Rectal smooth muscle tissue (tissue), 1 donor: ENCODE measurements around the gene LAMTOR3.

Source experiments
- H3K27ac ChIP-seq: one replicate; pipeline ENCODE4 v1.7.0; 2013; ENCODE audit warnings: low read depth, low read length, inconsistent platforms
- H3K27me3 ChIP-seq: one replicate; pipeline ENCODE4 v1.7.0; 2013; ENCODE audit warnings: low read length; ENCODE audit not compliant: control insufficient read depth, insufficient read depth
- H3K36me3 ChIP-seq: one replicate; pipeline ENCODE4 v1.7.0; 2013; ENCODE audit warnings: low read length; ENCODE audit not compliant: control insufficient read depth, insufficient read depth
- H3K4me1 ChIP-seq: one replicate; pipeline ENCODE4 v1.7.0; 2013; ENCODE audit warnings: low read length; ENCODE audit not compliant: control insufficient read depth, insufficient read depth
- H3K4me3 ChIP-seq: one replicate; pipeline ENCODE4 v1.7.0; 2013; ENCODE audit warnings: low read length
- H3K9ac ChIP-seq: one replicate; pipeline ENCODE4 v1.7.0; 2013; ENCODE audit warnings: low read length

Gene LAMTOR3, protein sequence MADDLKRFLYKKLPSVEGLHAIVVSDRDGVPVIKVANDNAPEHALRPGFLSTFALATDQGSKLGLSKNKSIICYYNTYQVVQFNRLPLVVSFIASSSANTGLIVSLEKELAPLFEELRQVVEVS

GRCh38 chr4:99894161-99894997, at the start of gene LAMTOR3:
TSS of gene LAMTOR3 (minus strand) at chr4:99894427. CDS start at chr4:99893963, 464 bp downstream.
- Histone ChIP-seq H3K4me3 (peak within 1 kb of the TSS; percentile 89), H3K27ac (peak within 1 kb of the TSS; percentile 83), H3K27me3 (no peaks in the 10 kb centered on the region), H3K4me1 (peaks cover 13% of the 10 kb centered on the region), H3K36me3 (no peaks in the 10 kb centered on the region), H3K9ac (peak within 1 kb of the TSS; percentile 69)

DNA sequence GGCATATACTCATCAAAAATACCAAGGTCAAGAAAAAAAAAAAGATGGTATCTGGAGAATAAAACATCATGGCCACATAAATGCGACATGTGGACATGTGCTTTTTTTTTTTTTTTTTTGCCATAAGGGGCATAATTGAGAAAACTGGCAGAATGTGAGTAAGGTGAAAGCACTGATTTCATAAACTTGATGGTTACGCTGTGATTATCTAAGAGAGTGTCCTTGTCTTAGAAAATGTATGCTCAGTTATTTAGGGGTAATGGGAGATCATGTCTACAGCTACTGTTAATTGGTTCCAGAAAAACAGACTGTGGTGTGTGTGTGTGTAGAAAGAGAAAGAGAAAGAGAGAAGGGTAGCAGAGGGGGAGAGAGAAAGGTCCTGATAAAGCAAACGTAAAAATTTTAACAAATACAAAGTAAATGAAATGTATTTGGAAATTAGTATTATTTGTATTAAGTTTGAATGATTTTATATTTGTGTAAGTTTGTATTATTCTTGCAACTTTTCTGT, 44.1 kb upstream of the LAMTOR3 start:
- Histone ChIP-seq H3K4me3 (no peak overlapping the region), H3K36me3 (no peaks in the 10 kb centered on the region), H3K4me1 (no peaks in the 10 kb centered on the region), H3K27ac (no peak overlapping the region), H3K9ac (no peak overlapping the region), H3K27me3 (no peaks in the 10 kb centered on the region)

- no peaks in the 10 kb centered on the region for H3K4me1 ChIP-seq
- peaks cover 2% of the 10 kb centered on the region for H3K36me3 ChIP-seq
- H3K27ac ChIP-seq: no peak overlapping the region
- no peak overlapping the region for H3K4me3 ChIP-seq
- no peak overlapping the region for H3K9ac ChIP-seq
- no peaks in the 10 kb centered on the region for H3K27me3 ChIP-seq
Measured at GRCh38 chr4:99934891-99935290, 40.7 kb upstream of the LAMTOR3 start.

DNA sequence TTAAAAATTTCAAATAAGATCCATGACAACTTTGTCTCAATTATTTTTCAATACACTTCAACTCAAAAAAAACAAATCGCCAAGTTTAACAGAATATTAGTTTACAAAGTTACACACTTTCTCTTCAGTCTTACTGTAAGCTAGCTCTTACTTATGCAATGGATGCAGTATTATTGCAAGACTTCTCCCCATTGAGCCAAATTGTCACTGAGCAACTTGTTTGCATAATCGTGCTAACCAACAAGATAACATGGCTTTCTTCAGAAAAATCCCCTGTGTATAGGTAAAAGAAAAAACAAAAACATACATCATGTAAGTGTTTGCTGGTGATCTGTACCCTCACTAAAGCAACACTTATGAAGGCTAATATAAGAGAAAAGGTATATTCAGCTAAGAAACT, 33.3 kb upstream of the LAMTOR3 start:
- H3K27me3 ChIP-seq: no peaks in the 10 kb centered on the region
- no peak overlapping the region for H3K27ac ChIP-seq
- no peak overlapping the region for H3K4me3 ChIP-seq
- H3K9ac ChIP-seq: no peak overlapping the region
- H3K4me1 ChIP-seq: no peaks in the 10 kb centered on the region
- peaks cover 2% of the 10 kb centered on the region for H3K36me3 ChIP-seq

DNA sequence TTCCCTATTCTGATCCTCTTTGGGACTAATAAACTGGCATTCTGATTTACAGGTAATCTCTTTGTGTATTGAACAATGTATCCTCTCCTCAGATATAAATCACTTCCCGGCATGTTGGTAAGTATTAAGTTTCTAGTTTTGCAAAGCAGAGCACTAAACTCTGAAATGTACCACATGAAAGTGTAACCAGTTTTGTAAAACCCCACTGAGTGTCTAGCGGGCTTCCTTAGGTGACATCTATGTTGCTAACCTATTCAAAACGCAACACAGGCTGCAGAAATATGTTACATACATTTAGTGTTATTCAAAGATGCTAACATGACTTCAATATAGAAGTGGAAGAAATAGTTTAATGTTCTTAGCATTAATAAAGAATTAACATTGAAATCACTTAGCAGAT, 26.9 kb upstream of the LAMTOR3 start:
- Histone ChIP-seq H3K27ac (no peak overlapping the region), H3K4me3 (no peak overlapping the region), H3K4me1 (no peaks in the 10 kb centered on the region), H3K36me3 (peaks cover 7% of the 10 kb centered on the region), H3K27me3 (no peaks in the 10 kb centered on the region), H3K9ac (no peak overlapping the region)

DNA sequence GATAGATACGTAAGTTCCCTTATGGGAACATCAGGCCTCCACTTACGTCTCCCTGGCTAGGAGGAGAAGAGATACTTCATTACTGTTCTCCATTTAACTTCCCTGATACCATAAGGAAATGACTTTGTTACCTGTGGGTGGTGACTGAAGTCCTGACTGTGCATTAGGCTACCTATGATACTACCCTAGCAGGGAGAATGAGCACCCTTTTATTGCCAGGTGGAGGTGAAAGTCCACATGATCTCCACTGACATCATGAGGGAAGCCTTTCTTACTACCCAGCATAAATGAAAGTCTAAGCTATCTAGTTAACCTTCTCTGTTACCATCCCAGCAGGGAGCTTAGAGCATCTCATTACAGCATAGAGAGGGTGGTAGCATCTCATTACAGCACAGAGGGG, 24.4 kb upstream of the LAMTOR3 start:
- H3K9ac ChIP-seq: no peak overlapping the region
- peaks cover 7% of the 10 kb centered on the region for H3K36me3 ChIP-seq
- H3K4me3 ChIP-seq: no peak overlapping the region
- no peak overlapping the region for H3K27ac ChIP-seq
- H3K4me1 ChIP-seq: no peaks in the 10 kb centered on the region
- H3K27me3 ChIP-seq: no peaks in the 10 kb centered on the region

- no peak overlapping the region for H3K27ac ChIP-seq
- H3K4me3 ChIP-seq: no peak overlapping the region
- no peaks in the 10 kb centered on the region for H3K27me3 ChIP-seq
- peaks cover 7% of the 10 kb centered on the region for H3K36me3 ChIP-seq
- H3K9ac ChIP-seq: no peak overlapping the region
- H3K4me1 ChIP-seq: no peaks in the 10 kb centered on the region
Measured at GRCh38 chr4:99917575-99917974, 23.3 kb upstream of the LAMTOR3 start.

DNA sequence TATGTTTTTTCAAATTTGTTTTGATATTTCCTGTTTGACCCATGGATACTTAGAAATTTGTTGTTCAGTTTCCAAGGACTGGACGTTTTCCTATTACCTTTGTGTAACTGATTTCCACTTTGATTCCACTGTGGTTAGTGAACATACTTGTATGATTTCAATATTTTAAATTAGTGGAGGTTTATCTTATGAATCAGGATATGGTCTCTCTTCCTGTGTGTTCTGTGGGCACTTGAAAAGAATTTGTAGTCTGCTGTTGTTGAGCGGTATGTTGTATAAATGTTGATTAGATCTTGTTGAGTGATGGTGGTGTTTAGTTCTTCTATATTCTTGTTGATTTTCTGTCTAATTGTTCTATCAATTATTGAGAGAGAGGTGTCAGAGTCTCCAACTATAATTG, 21.2 kb upstream of the LAMTOR3 start:
- no peaks in the 10 kb centered on the region for H3K4me1 ChIP-seq
- H3K27me3 ChIP-seq: no peaks in the 10 kb centered on the region
- H3K9ac ChIP-seq: no peak overlapping the region
- H3K36me3 ChIP-seq: peaks cover 7% of the 10 kb centered on the region
- H3K27ac ChIP-seq: no peak overlapping the region
- no peak overlapping the region for H3K4me3 ChIP-seq

GRCh38 chr4:99894998-99895397, 771 bp upstream of the LAMTOR3 start:
- Histone ChIP-seq H3K27ac (peak overlapping the region; percentile 72), H3K4me3 (peak overlapping the region; percentile 85), H3K4me1 (peaks cover 13% of the 10 kb centered on the region), H3K9ac (no peak overlapping the region), H3K36me3 (no peaks in the 10 kb centered on the region), H3K27me3 (no peaks in the 10 kb centered on the region)

DNA sequence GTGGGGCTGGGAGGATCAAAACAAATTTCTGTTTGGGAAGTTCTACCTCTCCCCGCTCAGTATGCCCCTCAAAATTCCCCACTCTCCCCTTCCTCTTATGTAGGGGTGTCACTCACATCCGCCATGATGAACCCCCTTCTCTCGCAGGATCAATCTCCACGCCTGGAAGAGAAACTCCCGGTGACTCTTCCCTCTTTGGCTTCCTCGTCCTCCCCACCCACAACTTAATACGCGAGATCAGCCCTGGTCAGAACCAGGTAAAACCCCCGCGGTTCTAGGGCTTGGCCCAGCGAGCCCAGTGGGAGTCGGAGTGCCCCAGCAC, 427 bp downstream of the LAMTOR3 start:
- Histone ChIP-seq H3K36me3 (no peaks in the 10 kb centered on the region), H3K4me3 (peak overlapping the region; percentile 89), H3K27me3 (no peaks in the 10 kb centered on the region), H3K27ac (peak overlapping the region; percentile 83), H3K4me1 (peaks cover 13% of the 10 kb centered on the region), H3K9ac (peak overlapping the region; percentile 69)

DNA sequence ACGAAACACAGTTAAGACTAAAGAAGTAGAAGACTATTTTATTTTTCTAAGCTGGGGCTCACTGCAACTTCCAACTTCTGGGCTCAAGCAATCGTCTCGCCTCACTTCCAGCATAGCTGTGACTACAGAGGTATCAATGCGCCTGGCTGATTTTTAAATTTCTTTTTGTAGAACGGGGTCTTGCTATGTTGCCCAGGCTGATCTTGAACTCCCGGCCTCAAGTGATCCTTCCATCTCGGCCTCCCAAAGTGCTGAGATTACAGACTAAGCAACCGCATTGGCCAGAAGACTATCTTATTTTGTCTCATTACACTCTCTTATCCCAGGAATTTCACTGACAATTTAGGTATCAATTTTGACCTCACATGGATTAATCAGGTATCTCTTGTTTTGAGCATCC, 1.2 kb downstream of the LAMTOR3 start:
- Histone ChIP-seq H3K27me3 (no peaks in the 10 kb centered on the region), H3K36me3 (no peaks in the 10 kb centered on the region), H3K4me1 (peaks cover 13% of the 10 kb centered on the region), H3K27ac (no peak overlapping the region), H3K9ac (no peak overlapping the region), H3K4me3 (peak overlapping the region; percentile 89)

DNA sequence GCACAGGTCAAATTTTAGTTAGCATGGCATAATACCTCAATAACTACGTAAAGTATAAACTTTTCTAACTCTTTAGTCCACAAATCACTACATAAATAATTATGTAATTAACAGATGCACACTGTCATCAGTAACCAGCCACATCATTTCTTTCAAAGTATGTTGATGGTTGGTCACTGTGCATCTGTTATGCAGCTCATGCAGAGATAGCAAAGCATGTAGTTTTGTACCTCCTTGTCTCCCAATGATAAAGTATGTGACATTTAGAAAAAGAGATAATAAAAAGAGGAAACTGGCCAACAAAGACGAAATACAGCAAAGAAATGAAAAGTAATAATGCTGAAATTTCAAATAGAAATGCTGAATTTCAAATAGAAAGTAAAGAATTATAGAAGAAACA, 2.9 kb downstream of the LAMTOR3 start:
- Histone ChIP-seq H3K36me3 (no peaks in the 10 kb centered on the region), H3K4me3 (no peak overlapping the region), H3K4me1 (peaks cover 19% of the 10 kb centered on the region), H3K27me3 (no peaks in the 10 kb centered on the region), H3K27ac (no peak overlapping the region), H3K9ac (no peak overlapping the region)

GRCh38 chr4:99887837-99888236, 6.4 kb downstream of the LAMTOR3 start:
- H3K9ac ChIP-seq: no peak overlapping the region
- no peaks in the 10 kb centered on the region for H3K27me3 ChIP-seq
- H3K4me3 ChIP-seq: no peak overlapping the region
- peak overlapping the region; percentile 27 for H3K27ac ChIP-seq
- peaks cover 15% of the 10 kb centered on the region for H3K4me1 ChIP-seq
- H3K36me3 ChIP-seq: no peaks in the 10 kb centered on the region
